Mucosa of gallbladder (tissue), 1 donor: ENCODE data around the gene INSR. TPM values are rescaled to one million over a fixed set of nuclear protein-coding genes. Genes with fewer than 3 reads are reported as not detected.
A peak's percentile ranks its signal among the peaks of the same experiment; 100 is the strongest.
"Not testable (repeated sequence)": the region's sequence is repeated elsewhere in the genome, so short reads cannot be mapped to it uniquely, and the experiment has no call there.

Source experiments
- DNase-seq: peaks from one replicate; pipeline ENCODE4 v3.0.0-alpha.2; 2020; ENCODE audit warnings: low spot score
- total RNA-seq: library from RNA; stranded (reverse); gene quantifications from one replicate; pipeline ENCODE4 v1.2.1, GENCODE V29; 2021
- donor health status: DM: no; HTN: no; CAD: no.

Gene INSR
- total RNA-seq, result 90.7 TPM

DNA sequence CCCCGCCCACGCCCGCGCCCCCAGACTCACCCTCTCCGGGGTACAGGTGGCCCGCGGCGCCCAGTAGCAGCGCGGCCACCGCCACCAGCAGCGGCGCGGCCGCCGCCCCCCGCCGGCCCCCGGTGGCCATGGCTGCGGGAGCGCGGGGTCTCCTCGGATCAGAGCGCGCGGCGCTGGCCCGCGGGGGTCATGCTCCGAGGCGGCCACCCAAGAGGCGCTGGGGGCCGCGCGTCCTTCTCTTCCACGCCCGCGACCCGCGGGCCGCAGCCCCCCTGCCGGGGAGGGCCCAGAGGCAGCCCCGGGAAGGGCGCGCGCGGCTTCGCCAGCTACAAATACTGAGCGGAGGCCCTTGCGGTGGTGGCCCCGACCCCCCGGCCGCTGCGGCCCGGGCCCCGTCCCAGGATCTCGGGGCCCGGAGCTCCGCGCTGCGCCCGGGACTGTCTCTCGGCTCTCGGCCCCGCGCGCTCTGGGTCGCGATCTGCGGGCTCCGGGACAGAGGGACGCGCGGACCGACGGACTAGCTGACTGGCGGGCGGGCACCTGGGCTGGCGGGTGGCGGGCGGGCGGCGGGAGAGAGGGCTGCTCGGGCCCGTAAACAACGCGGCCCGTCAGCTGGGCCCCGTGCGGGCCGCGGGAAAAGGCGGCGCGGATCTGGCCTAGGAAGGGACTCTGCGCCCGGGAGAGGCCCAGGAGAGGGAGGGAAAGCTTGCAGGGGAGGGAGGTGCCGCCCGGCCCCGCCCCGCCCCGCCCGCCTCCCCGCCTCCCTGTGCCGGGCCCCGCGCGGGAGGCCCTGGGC, at the start of gene INSR:
TSS of gene INSR (minus strand) at position 653 of the 796 bp plus-strand sequence. CDS start at position 130, 523 bp downstream.
- peak; percentile 91 for DNase-seq

DNA sequence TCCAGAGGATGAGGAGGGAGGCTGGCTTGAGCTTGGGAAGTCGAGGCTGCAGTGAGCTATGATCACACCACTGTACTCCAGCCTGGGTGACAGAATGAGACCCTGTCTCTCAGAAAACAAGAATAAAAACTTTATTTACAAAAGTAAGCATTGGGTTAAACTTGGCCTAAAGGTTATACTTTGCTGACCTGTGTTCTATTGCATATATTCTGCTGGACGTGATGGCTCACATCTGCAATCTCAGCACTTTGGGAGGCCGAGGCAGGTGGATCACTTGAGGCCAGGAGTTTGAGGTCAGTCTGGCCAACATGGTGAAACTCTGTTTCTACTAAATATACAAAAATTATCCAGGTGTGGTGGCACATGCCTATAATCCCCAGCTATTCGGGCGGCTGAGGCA, 47.9 kb upstream of the INSR start:
- DNase-seq, result no peak

DNA sequence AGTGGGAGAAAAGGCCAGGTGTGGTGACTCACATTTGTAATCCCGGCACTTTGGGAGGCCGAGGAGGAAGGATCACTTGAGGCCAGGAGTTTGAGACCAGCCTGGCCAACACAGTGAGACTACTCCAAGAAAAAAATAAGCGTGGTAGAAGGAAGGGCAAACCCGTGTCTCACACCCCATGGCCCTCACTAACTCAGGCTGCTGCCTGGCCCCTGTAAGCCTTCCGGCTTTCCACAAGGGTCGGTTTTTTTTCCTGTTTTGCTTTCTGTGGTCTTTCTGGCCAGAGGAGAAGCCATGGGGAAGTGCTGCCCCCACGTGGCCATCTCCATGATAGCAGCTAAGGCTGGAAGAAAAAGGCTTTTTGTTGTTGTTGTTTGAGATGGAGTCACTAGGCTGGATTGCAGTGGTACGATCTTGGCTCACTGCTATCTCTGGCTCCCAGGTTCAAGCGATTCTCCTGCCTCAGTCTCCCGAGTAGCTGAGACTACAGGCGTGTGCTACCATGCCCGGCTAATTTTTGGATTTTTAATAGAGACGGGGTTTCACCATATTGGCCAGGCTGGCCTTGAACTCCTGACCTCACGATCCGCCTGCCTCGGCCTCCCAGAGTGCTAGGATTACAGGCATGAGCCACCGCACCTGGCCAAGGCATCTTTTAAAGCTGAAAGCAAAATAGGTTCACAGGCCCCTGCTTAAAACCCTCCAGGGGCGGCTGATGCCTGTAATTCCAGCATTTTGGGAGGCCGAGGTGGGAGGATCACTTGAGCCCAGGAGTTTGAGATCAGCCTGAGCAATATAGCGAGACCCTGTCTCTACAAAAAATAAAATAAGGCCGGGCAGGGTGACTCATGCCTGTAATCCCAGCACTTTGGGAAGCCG, 47.0 kb upstream of the INSR start:
- peak; percentile 82 for DNase-seq

DNA sequence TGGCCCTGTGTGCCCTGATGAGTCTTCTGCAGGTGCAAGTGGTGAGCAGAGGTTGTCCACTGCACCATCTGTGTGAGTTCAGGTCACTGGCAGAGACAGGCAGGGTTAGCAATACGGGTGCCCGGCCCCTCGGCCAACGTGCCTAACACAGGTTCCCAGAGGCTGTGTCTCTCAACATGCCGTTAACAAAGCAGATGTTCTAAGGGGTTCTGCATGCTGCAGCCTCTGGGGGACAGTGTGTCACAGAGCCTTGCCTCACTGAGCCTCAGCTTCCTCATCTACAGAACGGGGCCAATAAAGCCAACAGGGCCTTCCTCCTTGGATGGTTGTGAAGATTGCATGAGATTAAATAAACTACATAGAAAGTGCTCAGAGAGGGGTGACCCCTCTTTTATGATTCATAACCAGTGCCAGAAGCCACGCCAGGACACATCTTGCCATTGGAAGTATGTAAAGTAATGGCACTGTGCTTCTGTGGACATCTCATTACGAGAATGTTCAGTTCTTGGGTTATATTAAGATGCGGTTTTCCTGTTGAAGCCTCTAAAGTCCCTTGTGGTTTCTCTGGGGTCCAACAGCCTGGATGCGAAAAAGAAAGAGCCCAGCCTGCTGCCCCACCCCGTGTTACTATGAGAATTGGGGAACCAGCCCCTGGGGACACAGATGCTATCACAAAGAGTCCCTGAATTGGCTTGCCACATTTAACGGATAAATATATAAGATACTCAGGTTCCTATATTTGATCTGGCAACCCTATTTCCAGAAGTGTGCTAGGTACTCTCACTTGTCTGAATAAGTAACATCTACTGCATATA, 43.4 kb upstream of the INSR start:
- DNase-seq, result no peak

DNA sequence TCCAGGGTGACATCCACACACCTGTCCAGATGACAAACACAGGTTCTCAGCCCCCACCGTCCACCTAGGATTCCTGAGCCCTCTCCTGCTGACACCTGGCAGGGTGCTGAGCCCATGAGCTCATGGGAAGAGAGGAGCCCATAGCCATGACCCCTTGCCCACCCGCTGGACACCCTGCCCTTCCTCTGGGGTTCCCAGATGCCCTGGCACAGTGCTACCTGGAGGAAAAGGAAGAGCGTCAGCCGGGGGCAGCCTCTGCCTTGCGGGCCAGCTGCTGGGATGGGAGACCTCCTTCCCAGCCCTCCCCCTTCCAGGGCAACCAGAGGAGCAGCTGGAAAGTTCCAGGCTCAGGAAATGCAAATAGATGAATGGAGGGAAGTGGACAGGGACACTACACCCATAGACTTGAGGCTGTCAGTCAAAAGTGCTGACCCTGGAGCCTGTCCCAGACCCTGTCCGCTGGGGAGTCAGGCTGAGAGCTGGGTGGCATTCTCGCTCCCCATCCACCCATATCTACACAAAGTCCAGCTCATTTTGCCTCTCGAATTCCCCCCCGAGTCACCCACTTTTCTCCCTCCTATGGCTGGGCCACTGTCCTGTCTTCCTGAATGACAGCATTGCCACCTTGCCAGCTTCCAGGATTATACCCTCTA, 42.2 kb upstream of the INSR start:
- DNase-seq, result no peak

DNA sequence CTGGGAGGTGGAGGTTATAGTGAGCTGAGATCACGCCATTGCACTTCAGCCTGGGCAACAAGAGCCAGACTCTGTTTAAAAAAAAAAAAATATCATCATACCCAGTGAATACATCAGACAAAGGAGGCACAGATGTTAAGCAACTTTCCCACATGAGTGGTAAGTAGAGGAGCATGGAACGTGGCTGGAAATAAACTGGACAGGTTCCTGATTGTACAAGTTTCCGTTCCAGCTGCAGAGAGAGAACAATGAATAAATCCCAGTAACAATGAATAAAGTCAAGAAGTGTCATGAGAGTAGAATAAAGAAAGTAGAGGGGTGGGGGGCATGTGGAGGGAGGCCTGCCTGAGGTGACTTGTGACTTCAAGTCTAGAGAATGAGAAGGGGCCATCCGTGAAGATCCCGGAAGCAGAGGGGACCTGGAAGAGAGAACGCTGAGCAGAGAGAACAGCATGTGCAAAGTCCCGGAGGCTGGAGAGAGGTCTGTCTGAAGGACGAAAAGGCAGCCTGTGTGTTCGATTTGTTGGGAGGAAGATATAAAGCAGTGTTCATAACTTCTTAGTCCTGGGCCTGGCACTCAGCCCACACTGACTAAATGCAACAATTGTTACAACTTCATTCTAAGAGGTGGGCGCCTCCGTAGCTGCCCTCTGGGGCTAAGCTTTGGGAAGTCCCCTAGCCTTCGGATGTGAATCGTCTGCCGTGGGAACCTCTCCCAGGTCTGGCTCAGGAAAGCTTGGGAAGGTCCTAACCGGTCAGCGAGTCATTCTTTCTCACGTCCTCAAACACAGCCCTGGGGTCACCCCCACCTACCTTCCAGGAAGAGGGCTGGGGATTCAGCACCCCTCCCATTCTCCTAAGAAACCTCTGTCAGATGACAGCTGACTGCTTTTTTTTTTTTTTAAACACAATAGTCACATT, 39.2 kb upstream of the INSR start:
- DNase-seq, result no peak

DNA sequence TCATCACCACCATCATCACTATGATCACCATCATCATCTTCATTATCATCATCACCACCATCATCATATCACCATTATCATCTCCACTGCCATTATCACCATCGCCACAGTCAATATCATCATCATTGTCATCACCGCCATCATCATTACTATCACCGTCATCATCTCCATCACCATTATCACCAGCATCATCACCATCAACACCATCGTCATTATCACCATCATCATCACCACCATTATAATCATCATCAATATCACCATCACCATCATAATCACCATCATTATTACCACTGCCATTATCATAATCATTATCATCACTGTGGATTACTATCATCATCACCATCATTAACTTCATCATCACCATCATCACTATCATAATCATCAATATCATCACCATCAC, 37.2 kb upstream of the INSR start:
- DNase-seq, result no peak

DNA sequence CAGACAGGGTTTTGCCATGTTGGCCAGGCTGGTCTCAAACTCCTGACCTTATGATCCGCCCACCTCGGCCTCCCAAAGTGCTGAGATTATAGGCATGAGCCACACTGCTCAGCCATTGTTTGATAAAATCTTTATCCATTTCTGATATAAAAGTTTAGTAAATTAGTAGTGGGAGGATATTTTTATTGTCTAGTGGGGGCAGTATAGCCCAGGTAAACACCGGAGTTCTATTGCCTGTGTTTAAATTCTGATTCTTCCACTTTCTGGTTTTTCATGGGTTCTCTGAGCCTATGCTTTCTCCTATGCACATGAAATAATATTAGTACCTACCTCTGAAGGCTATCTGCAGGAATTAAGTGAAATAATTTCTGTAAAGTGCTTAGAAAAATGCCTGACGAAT, 34.4 kb upstream of the INSR start:
- DNase-seq, result no peak

DNA sequence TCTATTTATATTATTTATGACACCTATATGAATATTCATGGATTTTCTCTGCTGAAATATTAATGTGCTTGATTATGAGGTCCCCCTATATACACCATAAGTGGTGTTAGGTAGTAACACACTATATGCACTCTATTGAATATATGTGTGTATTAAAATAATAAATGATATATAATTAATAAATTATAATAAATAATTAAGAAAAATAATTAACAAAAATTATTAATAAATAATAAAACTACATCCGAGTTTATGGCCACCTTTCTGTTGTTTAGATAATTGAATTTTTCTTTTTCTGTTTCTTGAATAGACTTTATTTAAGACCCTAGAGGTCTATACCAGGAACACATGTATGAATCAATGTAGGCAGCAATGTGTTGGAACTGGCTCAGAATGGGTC, 33.6 kb upstream of the INSR start:
- DNase-seq, result no peak

DNA sequence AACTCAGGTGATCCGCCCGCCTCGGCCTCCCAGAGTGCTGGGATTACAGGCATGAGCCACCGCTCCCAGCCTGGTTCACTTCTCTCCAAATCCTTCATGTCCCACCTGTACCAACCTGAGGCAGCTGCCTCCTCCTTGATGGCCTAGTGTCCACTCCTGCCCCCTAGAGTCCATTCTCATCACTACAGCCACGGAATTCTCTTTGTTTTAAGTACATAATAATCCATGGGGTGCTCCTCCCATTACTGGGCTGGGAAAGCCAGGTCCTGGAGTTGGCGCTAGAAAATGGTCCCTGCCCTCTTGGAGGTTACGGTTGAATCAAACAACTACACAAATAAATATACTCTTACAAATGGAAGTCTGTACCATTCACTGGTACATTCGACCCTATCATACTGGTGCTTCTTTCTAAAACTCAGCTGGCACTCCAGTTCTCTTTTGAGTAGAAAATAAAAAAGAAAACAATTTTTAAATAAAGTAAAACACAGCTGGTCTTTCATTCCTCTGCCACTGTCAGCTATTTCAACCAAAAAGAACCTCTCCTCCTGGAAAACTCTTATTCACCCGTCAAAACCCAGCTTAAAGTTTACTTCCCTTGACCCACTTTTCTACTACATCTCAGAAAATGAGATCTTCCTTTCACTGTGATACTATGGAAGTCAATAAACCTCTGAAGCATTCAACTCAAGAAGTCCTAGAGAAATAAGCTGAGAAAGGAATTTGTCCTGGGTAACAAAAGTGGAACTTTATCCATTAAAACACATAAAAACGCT, 32.1 kb upstream of the INSR start:
- no peak for DNase-seq

DNA sequence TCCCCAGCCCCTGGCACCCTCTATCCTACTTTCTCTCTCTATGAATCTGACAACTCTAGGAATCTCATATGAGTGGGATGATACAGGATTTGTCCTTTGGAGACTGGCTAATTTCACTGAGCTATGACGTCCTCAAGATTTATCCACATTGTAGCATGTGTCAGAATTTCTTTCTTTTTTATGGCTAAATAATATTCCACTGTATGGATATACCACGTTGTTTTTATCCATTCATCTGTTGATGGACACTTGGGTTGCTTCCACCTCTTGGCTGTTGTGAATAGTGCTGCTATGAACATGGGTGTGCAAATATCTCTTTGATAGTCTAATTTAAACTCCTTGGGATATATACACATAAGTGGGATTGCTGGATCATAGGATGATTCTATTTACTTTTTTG, 24.0 kb upstream of the INSR start:
- no peak for DNase-seq

DNA sequence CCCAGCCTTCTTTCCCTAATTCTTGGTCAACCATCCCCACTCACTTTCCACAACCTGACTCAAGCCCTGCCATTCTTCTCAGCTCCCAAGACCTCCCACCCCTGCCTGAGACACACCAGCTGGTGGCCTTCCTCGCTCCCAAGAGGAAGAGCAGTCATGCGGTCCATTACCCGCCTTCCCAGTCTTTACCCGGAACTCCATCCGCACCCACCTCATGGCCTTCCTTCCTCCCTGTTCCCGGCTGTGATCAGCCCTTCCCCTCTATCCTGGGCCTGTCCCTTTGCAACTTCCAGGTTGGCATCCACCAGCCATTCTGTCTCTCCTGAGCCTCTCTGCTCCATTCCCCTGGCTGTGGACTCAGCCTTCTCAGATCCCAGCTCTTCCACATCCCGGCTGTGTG, 18.6 kb upstream of the INSR start:
- no peak for DNase-seq

DNA sequence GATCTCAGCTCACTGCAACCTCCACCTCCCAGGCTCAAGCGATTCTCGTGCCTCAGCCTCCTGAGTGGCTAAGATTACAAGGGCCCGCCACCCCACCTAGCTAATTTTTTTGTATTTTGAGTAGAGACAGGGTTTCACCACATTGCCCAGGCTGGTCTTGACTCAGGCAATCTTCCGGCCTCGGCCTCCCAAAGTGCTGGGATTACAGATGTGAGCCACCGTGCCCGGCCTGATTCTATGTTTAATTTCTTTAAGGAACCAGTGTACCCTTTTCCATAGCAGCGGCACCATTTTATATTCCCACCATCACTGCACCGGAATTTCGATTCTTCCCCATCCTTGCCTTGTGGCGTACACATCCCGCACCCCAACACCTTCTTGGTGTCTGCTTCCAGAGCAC, 17.7 kb upstream of the INSR start:
- DNase-seq, result no peak

DNA sequence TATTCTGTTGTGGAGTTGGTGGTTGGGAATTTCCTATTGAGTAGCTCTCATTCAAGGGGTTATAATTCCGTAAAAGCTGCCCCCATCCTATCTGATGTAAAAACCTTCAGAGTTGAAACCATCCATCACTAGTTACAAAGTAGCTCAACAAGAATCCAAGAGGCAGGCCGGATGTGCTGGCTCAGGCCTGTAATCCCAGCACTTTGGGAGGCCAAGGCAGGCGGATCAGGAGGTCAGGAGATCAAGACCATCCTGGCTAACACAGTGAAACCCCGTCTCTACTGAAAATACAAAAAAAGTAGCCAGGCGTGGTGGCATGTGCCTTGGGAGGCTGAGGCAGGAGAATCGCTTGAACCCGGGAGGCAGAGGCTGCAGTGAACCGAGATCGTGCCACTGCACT, 14.1 kb upstream of the INSR start:
- not testable (repeated sequence) for DNase-seq

DNA sequence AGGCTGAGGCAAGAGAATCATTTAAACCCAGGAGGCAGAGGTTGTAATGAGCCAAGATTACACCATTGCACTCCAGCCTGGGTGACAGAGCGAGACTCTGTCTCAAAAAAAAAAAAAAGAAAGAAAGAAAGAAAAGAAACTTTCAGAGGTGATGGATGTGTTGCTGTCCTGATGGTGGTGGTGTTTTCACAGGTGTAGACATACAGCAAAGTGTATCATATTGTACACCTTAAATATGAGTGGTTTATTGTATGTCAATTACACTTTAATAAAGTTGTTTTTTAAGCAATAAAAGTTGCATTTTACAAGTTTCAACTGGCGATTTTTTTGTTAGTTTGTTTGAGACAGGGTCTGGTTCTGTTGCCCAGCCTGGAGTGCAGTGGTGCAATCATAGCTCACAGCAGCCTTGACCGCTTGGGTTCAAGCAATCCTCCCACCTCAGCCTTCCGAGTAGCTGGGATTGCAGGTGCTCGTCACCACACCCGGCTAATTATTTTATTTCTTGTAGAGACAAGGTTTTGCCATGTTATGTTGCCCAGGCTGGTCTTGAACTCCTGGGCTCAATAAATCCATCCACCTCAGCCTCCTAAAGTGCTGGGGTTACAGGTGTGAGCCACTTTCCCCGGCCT, 13.5 kb upstream of the INSR start:
- no peak for DNase-seq

DNA sequence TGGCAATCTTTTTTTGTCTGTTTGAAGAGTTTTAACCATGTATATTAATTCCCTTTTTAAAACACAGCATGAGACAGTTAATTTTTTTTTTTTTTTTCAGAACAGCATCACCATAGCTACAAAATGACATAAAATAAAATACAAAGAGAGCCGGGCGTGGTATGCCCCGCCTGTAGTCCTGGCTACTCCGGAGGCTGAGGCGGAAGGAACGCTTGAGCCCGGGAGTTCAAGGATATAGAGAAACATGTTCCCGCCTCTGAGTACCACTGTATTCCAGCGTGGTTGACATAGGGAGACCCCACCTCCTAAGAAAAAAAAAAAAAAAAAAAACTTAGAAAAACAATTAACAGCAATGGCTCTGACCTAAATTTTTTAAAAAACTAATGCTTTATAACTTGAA, 10.0 kb upstream of the INSR start:
- no peak for DNase-seq

DNA sequence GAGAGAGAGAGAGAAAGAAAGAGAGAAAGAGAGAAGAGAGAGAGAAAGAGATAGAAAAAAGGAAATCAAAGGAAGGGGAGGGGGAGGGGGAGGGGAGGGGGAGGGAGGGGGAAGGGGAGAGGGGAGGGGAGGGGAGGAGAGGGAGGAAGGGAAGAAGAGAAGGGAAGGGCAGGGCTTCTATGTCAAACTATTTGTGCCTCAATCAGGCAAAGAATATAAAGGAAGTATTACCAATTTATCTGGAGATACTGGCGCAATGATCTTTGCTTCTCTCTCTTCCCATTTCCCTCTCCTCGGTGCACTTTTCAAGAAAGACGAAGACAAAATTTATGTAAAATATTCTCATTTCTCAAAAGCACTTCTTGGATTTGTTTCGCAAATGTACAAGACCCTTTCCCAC, 9.3 kb upstream of the INSR start:
- DNase-seq, result no peak

DNA sequence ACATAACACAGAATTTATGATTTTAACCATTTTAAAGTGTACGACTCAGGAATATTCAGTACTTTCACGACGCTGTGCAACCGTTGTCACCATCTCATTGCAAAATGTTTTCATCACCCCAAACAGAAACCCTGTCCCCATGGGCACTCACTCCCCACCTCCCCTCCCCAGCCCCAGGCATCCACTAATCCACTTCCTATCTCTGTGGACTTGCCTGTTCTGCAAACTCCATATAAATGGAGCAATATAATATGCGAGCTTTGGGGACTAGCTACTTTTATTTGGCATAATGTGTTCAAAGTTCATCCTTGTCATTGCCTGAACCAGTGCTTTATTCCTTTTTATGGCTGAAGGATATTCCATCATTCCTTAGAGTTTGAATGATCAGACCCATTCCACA, 7.3 kb upstream of the INSR start:
- DNase-seq, result no peak

DNA sequence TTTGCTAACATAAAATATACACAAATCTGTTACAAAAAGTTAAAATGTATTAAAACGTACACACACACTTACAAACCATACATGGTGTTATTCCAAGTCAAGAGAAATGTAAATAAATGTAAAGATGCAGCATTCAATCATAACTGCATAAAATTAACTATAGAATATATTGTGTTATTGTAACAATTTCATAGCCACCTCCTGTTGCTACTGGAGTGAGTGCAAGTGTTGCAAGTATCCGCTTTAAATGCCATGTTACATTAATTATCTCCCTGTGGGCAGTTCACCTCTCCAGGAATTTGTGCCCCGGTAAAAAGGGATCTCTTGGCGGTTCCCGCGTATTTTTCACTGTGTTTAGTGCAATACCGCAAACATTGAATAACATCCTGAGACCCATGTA, 3.5 kb upstream of the INSR start:
- DNase-seq, result no peak
